Raji (cell line): ENCODE results near the gene PDE1C.

ENCODE experiments used
- POLR2A ChIP-seq: IDR thresholded peaks from 2 replicates; pipeline ENCODE4 v1.6.1; 2011; ENCODE audit warnings: low read depth, low read length, control low read depth; ENCODE audit not compliant: insufficient read depth

Gene PDE1C

GRCh38 chr7:31922848-31923247 lies 147.4 kb downstream of the PDE1C start:
- TF ChIP-seq POLR2A: no peak

GRCh38 chr7:31921047-31921446 lies 149.2 kb downstream of the PDE1C start:
- TF ChIP-seq POLR2A: no peak

DNA sequence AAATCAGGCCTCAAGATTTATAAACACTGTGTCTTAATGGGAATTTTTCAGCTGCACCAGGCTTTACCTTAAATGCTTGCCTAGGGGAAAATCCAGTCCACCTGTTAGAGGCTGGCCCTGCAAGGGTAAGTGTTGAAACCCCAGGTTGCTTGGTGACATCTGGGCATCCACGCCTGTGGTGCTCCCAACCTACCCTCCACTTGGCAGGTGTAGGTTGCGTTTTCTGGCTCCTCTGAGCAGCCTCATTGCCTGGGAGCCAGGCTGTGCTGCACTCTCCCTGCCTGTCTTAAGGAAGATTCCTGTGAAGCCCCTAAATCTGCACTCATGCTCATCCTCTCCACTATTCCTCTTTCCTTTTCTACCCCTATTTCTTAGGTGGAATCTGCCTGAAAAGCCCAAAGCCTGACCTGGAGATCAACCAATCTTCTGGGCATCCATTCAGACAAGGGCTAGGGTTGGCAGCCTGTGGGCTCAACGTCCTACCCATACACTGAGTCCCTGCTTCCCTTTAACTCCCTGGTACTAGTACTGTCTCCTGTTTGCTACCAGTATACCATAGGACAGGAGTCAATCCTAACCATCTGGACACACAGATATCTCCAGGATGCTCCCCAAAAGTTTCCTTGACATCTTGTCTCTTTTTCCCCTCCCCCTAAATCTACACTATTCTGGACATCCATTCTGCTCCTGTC lies 150.4 kb downstream of the PDE1C start:
- TF ChIP-seq POLR2A: no peak

DNA sequence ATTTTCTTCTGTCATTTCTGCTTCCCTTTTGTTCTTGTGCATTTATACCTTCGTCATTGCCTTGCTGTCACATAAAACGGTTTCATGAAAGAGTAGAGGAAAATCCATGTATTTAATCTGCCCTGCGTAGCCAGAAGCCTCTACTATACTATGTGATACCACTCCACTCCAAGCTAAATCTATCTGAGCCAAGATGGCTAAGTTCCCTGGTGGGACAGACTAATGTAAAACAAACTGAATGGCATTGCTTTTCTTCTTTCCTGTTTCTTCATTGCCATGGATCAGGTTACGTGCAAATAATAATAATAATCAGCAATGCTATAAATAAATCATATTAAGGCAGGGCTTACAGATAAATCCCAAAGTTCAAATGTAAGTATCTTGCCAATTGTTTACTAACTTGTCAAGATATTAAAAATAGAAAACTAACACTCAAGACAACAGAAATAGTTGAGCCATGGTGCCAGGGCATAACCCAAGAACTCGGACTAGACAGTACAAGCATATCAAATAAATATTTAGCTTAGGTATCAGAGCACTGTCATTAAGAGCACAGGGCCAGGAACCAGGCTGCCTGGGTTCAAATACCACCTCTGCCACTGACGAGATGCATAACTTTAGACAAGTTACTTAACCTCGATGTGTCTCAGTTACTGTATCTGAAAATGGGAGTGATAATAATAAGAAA lies 151.4 kb downstream of the PDE1C start:
- no peak for TF ChIP-seq POLR2A

- TF ChIP-seq POLR2A: no peak
Observed at GRCh38 chr7:31917256-31917655, 153.0 kb downstream of the PDE1C start.

DNA sequence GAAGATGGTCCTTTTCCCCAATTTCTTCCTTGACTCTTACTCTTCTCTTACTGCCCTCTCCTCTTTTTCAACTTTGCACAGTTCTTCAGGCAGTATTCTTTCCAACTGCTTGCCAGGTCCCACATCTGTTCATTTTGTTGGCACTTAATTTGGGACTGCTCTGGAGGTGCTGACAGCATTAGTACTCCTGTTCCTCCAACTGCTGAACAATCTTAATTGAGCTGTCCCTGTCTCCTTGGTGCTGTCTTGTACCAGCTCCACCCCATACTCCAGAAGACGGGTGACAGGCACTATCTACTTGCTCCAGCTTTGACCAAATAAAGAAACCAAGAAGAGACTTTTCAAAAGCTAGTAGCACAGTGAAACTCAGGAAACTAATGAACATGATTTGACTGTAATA lies 160.0 kb downstream of the PDE1C start:
- no peak for TF ChIP-seq POLR2A

DNA sequence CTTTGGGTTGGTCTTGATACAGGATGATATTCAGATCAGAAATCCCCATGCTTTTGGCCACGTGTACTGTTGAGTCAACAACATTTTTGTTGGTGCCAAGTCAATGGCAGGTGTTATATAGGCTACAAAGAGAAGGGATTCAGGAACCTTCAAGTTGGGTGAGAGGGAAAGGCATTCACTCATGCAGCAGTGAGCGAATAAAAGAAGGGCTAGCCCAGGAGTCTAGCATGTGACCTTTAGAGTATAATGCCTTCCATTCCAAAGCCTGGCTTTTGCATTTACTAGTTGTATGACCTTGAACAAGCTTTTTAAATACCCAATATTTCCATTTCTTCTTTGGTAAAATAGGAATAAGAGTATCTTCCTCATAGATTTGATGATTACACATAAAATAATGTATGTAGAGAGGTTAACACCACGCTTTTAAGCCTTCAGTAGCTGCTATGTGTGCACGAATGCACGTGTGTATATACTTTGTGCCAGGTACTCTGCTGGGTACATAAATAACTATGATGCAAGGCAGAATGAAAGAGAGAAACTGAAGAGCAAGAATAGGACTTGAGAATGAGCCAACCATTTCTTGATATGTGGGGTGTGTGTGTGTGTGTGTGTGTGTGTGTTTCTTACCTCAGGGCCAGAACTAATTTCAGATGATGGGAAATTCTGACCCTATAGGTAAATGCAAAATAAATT lies 163.6 kb downstream of the PDE1C start:
- no peak for TF ChIP-seq POLR2A

- no peak for TF ChIP-seq POLR2A
Observed at GRCh38 chr7:31903962-31904361, 166.2 kb downstream of the PDE1C start.

DNA sequence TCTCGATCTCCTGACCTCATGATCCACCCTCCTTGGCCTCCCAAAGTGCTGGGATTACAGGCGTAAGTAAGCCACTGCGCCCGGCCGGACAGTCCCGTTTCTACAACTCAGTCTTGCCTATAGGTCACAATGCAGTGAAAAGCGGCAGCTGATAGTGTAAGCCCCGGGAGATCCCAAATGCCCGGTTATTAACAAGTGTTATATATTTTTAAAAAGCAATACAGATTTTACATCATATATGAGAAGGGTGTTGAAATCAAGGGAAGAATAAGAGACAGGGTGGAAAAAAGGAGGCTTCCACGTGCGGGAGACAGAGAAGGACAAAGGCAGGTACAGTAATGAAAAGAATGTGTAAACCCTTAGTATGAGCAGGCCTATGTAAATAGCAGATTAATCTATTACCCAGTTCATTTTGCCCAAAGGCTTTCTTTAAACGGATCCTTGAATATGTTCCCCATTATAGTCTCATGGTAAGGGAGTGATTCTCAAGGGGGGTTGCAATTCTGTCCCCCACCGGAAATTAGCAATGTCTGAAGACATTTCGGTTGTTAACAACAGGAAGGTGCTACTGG lies 170.8 kb downstream of the PDE1C start:
- no peak for TF ChIP-seq POLR2A

DNA sequence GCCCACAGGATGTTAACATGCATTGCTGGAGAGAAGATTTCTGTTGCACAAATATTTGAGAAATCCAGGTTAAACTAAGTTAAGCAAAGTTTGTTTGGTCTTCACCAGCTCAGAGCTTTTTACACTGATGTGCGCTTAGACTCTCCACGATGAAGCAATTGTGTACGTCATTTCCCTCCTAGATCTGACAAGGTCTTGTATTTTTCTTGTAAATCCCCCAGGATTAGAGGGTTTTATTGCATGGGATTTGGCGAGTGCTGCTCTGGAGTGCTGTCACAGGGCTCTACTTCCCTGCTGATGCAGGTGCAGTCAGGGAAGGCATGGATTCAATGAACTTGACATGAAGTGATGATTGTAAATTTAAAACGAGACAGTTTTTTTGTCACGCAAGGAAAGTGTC lies 173.3 kb downstream of the PDE1C start:
- TF ChIP-seq POLR2A: no peak

- no peak for TF ChIP-seq POLR2A
Observed at GRCh38 chr7:31894308-31894707, 175.9 kb downstream of the PDE1C start.

- no peak for TF ChIP-seq POLR2A
Observed at GRCh38 chr7:31893365-31893764, 176.8 kb downstream of the PDE1C start.

DNA sequence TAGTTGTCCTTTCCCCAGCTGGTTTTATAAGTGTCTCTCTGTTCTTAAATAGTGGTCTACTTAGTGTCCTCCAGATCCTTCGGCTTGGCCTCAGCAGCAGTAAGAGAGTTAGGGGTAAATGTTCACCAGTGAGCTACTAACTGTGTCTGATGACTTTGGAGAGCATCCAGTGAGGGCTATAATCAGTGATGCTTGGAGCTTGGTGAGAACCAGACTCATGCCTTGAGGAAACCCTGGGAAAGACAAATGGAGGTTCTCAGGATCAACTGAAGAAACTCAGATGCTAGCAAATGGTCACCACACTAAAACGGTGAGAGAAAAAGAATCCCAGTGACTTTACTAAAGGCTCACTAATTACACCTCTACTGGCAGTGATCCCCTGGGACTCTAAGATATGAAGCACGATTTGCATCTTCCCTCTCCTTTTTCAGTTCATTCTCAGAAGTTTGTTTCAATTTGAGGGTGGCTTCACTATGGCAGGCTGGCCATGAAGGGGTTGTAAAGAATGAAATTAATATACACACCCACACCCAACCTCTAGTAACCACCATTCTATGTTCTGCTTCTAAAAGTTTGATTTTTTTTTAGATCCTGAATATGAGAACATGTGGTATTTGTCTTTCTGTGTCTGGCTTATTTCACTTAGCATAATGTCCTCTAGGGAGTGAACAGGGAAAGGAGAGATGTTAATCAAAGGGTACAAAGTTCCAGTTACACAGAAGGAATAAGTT lies 177.9 kb downstream of the PDE1C start:
- no peak for TF ChIP-seq POLR2A

GRCh38 chr7:31890766-31891165 lies 179.4 kb downstream of the PDE1C start:
- TF ChIP-seq POLR2A: no peak

GRCh38 chr7:31890198-31890597 lies 180.0 kb downstream of the PDE1C start:
- TF ChIP-seq POLR2A: no peak
